ENCODE measurements around the gene QKI.

GRCh38 chr6:163613025-163613424 is 198.5 kb downstream of the QKI start:
- TF ChIP-seq, protein P1, sequence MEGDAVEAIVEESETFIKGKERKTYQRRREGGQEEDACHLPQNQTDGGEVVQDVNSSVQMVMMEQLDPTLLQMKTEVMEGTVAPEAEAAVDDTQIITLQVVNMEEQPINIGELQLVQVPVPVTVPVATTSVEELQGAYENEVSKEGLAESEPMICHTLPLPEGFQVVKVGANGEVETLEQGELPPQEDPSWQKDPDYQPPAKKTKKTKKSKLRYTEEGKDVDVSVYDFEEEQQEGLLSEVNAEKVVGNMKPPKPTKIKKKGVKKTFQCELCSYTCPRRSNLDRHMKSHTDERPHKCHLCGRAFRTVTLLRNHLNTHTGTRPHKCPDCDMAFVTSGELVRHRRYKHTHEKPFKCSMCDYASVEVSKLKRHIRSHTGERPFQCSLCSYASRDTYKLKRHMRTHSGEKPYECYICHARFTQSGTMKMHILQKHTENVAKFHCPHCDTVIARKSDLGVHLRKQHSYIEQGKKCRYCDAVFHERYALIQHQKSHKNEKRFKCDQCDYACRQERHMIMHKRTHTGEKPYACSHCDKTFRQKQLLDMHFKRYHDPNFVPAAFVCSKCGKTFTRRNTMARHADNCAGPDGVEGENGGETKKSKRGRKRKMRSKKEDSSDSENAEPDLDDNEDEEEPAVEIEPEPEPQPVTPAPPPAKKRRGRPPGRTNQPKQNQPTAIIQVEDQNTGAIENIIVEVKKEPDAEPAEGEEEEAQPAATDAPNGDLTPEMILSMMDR (IDR thresholded peaks at IDR 0.05; ENCODE audit: poor library complexity), result no peak
- TF ChIP-seq EZH2phosphoT487 (IDR thresholded peaks at IDR 0.05; ENCODE audit: low read depth, severe bottlenecking, unreplicated experiment), result no peak

All from hepatocyte (in vitro differentiated cells).